WTC11 (cell line): Measurements from ENCODE around the gene RBP3. TPM values are rescaled to one million over a fixed set of nuclear protein-coding genes. Genes with fewer than 3 reads are reported as not detected.

Experiments
- ATAC-seq: fragments of 200-7000 bp; cut with Tn5 transposase; 2 replicates; pipeline ENCODE4 v1.10.0; 2021; ENCODE audit warnings: mild to moderate bottlenecking, moderate library complexity
- CTCF ChIA-PET: fragments of 300-600 bp; sonication (Branson Sonifier 250); formaldehyde crosslinking; loops from one replicate; lab custom pipeline; 2021; ENCODE audit warnings: antibody characterized with exemption; lab: Charles Lee
- POLR2A ChIA-PET: fragments of 350-600 bp; sonication (Branson Sonifier 250); formaldehyde crosslinking; loops from one replicate; lab custom pipeline; 2021; ENCODE audit warnings: antibody characterized with exemption; lab: Charles Lee
- DNase-seq: peaks from one replicate; pipeline ENCODE4 v3.0.0; 2021; ENCODE audit warnings: low spot score
- H3K27ac Mint-ChIP-seq: 2 replicates; pipeline ENCODE4 v1.8.0; 2021; ENCODE audit warnings: mixed read lengths
- H3K27me3 Mint-ChIP-seq: 2 replicates; pipeline ENCODE4 v1.8.0; 2021; ENCODE audit warnings: low read depth, mild to moderate bottlenecking, moderate library complexity, mixed read lengths
- H3K36me3 Mint-ChIP-seq: 2 replicates; pipeline ENCODE4 v1.8.0; 2021; ENCODE audit warnings: mixed read lengths
- H3K4me1 Mint-ChIP-seq: 2 replicates; pipeline ENCODE4 v1.8.0; 2022; ENCODE audit warnings: mixed read lengths
- H3K4me3 Mint-ChIP-seq: 2 replicates; pipeline ENCODE4 v1.8.0; 2021; ENCODE audit warnings: mild to moderate bottlenecking, moderate library complexity, mixed read lengths
- H3K9me3 Mint-ChIP-seq: 2 replicates; pipeline ENCODE4 v1.8.0; 2021; ENCODE audit warnings: mixed read lengths
- CBFB ChIP-seq: sonication (generic); formaldehyde crosslinking; IDR thresholded peaks from 2 replicates; pipeline ENCODE4 v1.8.1; 2022; ENCODE audit warnings: mild to moderate bottlenecking, low read depth, missing genetic modification reagents
- E2F1 ChIP-seq: sonication (generic); formaldehyde crosslinking; IDR thresholded peaks from 2 replicates; pipeline ENCODE4 v1.8.0; 2022; ENCODE audit warnings: mild to moderate bottlenecking, missing genetic modification reagents
- ELF4 ChIP-seq: sonication (generic); formaldehyde crosslinking; IDR thresholded peaks from 2 replicates; pipeline ENCODE4 v1.8.1; 2022; ENCODE audit warnings: low read depth, mild to moderate bottlenecking, moderate library complexity, missing genetic modification reagents
- ETV6 ChIP-seq: sonication (generic); formaldehyde crosslinking; IDR thresholded peaks from 2 replicates; pipeline ENCODE4 v1.8.1; 2022; ENCODE audit warnings: mild to moderate bottlenecking, missing genetic modification reagents
- JAZF1 ChIP-seq: fragments of 250-450 bp; sonication (Bioruptor Pico); IDR thresholded peaks from 2 replicates; pipeline ENCODE4 v1.9.0; 2021; ENCODE audit warnings: moderate library complexity, mild to moderate bottlenecking, inconsistent platforms
- KAT7 ChIP-seq: sonication (generic); formaldehyde crosslinking; IDR thresholded peaks from 2 replicates; pipeline ENCODE4 v1.8.1; 2023; ENCODE audit warnings: missing genetic modification reagents, mild to moderate bottlenecking, borderline replicate concordance
- NR3C1 ChIP-seq: sonication (generic); formaldehyde crosslinking; conservative IDR thresholded peaks from 2 replicates; pipeline ENCODE4 v1.8.1; 2023; ENCODE audit warnings: low read depth, mild to moderate bottlenecking, missing genetic modification reagents
- PRRX2 ChIP-seq: fragments of 250-450 bp; sonication (Bioruptor Pico); IDR thresholded peaks from 2 replicates; pipeline ENCODE4 v1.8.0; 2021; ENCODE audit warnings: mild to moderate bottlenecking
- TEAD4 ChIP-seq: sonication (generic); formaldehyde crosslinking; IDR thresholded peaks from 2 replicates; pipeline ENCODE4 v1.8.0; 2022; ENCODE audit warnings: mild to moderate bottlenecking, missing genetic modification reagents
- ZNF138 ChIP-seq: sonication (generic); formaldehyde crosslinking; conservative IDR thresholded peaks from 2 replicates; pipeline ENCODE4 v1.8.1; 2022; ENCODE audit warnings: mild to moderate bottlenecking, moderate library complexity, missing genetic modification reagents
- ZNF232 ChIP-seq: sonication (generic); formaldehyde crosslinking; IDR thresholded peaks from 2 replicates; pipeline ENCODE4 v1.8.0; 2022; ENCODE audit warnings: mild to moderate bottlenecking, missing genetic modification reagents
- ZNF263 ChIP-seq: sonication (generic); formaldehyde crosslinking; IDR thresholded peaks from 2 replicates; pipeline ENCODE4 v1.8.1; 2022; ENCODE audit warnings: low read depth, mild to moderate bottlenecking, moderate library complexity, missing genetic modification reagents
- ZNF281 ChIP-seq: sonication (generic); formaldehyde crosslinking; IDR thresholded peaks from 2 replicates; pipeline ENCODE4 v1.8.0; 2023; ENCODE audit warnings: mild to moderate bottlenecking, missing genetic modification reagents
- ZNF317 ChIP-seq: sonication (generic); formaldehyde crosslinking; IDR thresholded peaks from 2 replicates; pipeline ENCODE4 v1.8.1; 2023; ENCODE audit warnings: low read depth, mild to moderate bottlenecking, moderate library complexity, missing genetic modification reagents, borderline replicate concordance
- ZNF423 ChIP-seq: fragments of 250-450 bp; sonication (Bioruptor Pico); IDR thresholded peaks from 2 replicates; pipeline ENCODE4 v2.1.2; 2022; ENCODE audit warnings: mild to moderate bottlenecking, moderate library complexity
- ZNF671 ChIP-seq: fragments of 250-450 bp; sonication (Bioruptor Pico); IDR thresholded peaks from 2 replicates; pipeline ENCODE4 v1.8.0; 2021; ENCODE audit warnings: mild to moderate bottlenecking
- total RNA-seq: library from RNA; stranded (reverse); gene quantifications from 3 replicates; pipeline ENCODE4 v1.2.3, GENCODE V29; 2021
- TF ChIP-seq, protein P1 (sequence below): sonication (generic); formaldehyde crosslinking; IDR thresholded peaks from 2 replicates; pipeline ENCODE4 v1.8.1; 2023; ENCODE audit warnings: mild to moderate bottlenecking, missing genetic modification reagents
- TF ChIP-seq, protein P2 (sequence below): sonication (generic); formaldehyde crosslinking; IDR thresholded peaks from 2 replicates; pipeline ENCODE4 v1.8.1; 2023; ENCODE audit warnings: mild to moderate bottlenecking, missing genetic modification reagents, moderate library complexity
- TF ChIP-seq, protein P3 (sequence below): sonication (generic); formaldehyde crosslinking; IDR thresholded peaks from 2 replicates; pipeline ENCODE4 v1.8.0; 2022; ENCODE audit warnings: missing genetic modification reagents

Gene RBP3
- total RNA-seq, 1 experiment from 2014 or later = not detected

- TF ChIP-seq ZNF281 = no peak
- TF ChIP-seq, protein P1, sequence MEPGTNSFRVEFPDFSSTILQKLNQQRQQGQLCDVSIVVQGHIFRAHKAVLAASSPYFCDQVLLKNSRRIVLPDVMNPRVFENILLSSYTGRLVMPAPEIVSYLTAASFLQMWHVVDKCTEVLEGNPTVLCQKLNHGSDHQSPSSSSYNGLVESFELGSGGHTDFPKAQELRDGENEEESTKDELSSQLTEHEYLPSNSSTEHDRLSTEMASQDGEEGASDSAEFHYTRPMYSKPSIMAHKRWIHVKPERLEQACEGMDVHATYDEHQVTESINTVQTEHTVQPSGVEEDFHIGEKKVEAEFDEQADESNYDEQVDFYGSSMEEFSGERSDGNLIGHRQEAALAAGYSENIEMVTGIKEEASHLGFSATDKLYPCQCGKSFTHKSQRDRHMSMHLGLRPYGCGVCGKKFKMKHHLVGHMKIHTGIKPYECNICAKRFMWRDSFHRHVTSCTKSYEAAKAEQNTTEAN = no peak
- no peak for TF ChIP-seq ZNF232
- TF ChIP-seq, protein P2, sequence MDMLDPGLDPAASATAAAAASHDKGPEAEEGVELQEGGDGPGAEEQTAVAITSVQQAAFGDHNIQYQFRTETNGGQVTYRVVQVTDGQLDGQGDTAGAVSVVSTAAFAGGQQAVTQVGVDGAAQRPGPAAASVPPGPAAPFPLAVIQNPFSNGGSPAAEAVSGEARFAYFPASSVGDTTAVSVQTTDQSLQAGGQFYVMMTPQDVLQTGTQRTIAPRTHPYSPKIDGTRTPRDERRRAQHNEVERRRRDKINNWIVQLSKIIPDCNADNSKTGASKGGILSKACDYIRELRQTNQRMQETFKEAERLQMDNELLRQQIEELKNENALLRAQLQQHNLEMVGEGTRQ (CRISPR knock-in tag) = no peak
- TF ChIP-seq ZNF423 (CRISPR knock-in tag) = no peak
- TF ChIP-seq ELF4 = no peak
- no peak for TF ChIP-seq ZNF263 (CRISPR knock-in tag)
- no peak for TF ChIP-seq NR3C1 (CRISPR knock-in tag)
- TF ChIP-seq JAZF1 = no peak
- TF ChIP-seq TEAD4 (CRISPR knock-in tag) = no peak
- TF ChIP-seq ETV6 (CRISPR knock-in tag) = no peak
- TF ChIP-seq E2F1 = no peak
Measured at GRCh38 chr10:47303866-47304265, 44.3 kb upstream of the RBP3 start (continued).

- no peak overlapping the region for H3K4me3 Mint-ChIP-seq
- TF ChIP-seq CBFB (CRISPR knock-in tag) = no peak
- H3K27ac Mint-ChIP-seq = no peak overlapping the region
- peaks cover 35% of the 10 kb centered on the region for H3K4me1 Mint-ChIP-seq
- no peaks in the 10 kb centered on the region for H3K36me3 Mint-ChIP-seq
- H3K27me3 Mint-ChIP-seq = peaks cover 29% of the 10 kb centered on the region
- no peaks in the 10 kb centered on the region for H3K9me3 Mint-ChIP-seq
- DNase-seq (no peak), ATAC-seq (no peak)
- POLR2A ChIA-PET = no interaction called here
- CTCF ChIA-PET = interaction anchor here (1.1 to 1.2 kb wide), 2 partner anchors 258 to 279 kb away, joined by 3 read pairs; no protein-coding TSS in a partner anchor
Measured at GRCh38 chr10:47305566-47305965, 42.6 kb upstream of the RBP3 start.

- ATAC-seq (no peak), DNase-seq (no peak)
- no peak overlapping the region for H3K4me3 Mint-ChIP-seq
- ChIA-PET POLR2A (no interaction called here), CTCF (interaction anchor here (1.1 to 2.9 kb wide), 3 partner anchors 259 to 280 kb away, joined by 3 to 15 read pairs (median 3); no protein-coding TSS in a partner anchor)
- no peaks in the 10 kb centered on the region for H3K36me3 Mint-ChIP-seq
- peaks cover 18% of the 10 kb centered on the region for H3K27me3 Mint-ChIP-seq
- no peaks in the 10 kb centered on the region for H3K9me3 Mint-ChIP-seq
- no peak overlapping the region for H3K27ac Mint-ChIP-seq
- H3K4me1 Mint-ChIP-seq = peaks cover 33% of the 10 kb centered on the region
- TF ChIP-seq ZNF671 (CRISPR knock-in tag) (no peak), ZNF138 (no peak), ZNF317 (CRISPR knock-in tag) (no peak), KAT7 (CRISPR knock-in tag) (no peak), PRRX2 (CRISPR knock-in tag) (no peak)
- TF ChIP-seq, protein P3, sequence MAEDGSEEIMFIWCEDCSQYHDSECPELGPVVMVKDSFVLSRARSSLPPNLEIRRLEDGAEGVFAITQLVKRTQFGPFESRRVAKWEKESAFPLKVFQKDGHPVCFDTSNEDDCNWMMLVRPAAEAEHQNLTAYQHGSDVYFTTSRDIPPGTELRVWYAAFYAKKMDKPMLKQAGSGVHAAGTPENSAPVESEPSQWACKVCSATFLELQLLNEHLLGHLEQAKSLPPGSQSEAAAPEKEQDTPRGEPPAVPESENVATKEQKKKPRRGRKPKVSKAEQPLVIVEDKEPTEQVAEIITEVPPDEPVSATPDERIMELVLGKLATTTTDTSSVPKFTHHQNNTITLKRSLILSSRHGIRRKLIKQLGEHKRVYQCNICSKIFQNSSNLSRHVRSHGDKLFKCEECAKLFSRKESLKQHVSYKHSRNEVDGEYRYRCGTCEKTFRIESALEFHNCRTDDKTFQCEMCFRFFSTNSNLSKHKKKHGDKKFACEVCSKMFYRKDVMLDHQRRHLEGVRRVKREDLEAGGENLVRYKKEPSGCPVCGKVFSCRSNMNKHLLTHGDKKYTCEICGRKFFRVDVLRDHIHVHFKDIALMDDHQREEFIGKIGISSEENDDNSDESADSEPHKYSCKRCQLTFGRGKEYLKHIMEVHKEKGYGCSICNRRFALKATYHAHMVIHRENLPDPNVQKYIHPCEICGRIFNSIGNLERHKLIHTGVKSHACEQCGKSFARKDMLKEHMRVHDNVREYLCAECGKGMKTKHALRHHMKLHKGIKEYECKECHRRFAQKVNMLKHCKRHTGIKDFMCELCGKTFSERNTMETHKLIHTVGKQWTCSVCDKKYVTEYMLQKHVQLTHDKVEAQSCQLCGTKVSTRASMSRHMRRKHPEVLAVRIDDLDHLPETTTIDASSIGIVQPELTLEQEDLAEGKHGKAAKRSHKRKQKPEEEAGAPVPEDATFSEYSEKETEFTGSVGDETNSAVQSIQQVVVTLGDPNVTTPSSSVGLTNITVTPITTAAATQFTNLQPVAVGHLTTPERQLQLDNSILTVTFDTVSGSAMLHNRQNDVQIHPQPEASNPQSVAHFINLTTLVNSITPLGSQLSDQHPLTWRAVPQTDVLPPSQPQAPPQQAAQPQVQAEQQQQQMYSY (CRISPR knock-in tag) = no peak
Measured at GRCh38 chr10:47306387-47307210, 41.6 kb upstream of the RBP3 start.
